NCI-H446 treated with DMSO at 0.1 percent for 48 hours (cell line): ENCODE measurements around the gene TTC23.
A peak's percentile ranks its signal among the peaks of the same experiment; 100 is the strongest.
"Not testable (repeated sequence)": the region's sequence is repeated elsewhere in the genome, so short reads cannot be mapped to it uniquely, and the experiment has no call there.

Source experiments
- DNase-seq: peaks from one replicate; lab custom pipeline; 2025; lab: John Stamatoyannopoulos, UW

The TTC23 gene

DNA sequence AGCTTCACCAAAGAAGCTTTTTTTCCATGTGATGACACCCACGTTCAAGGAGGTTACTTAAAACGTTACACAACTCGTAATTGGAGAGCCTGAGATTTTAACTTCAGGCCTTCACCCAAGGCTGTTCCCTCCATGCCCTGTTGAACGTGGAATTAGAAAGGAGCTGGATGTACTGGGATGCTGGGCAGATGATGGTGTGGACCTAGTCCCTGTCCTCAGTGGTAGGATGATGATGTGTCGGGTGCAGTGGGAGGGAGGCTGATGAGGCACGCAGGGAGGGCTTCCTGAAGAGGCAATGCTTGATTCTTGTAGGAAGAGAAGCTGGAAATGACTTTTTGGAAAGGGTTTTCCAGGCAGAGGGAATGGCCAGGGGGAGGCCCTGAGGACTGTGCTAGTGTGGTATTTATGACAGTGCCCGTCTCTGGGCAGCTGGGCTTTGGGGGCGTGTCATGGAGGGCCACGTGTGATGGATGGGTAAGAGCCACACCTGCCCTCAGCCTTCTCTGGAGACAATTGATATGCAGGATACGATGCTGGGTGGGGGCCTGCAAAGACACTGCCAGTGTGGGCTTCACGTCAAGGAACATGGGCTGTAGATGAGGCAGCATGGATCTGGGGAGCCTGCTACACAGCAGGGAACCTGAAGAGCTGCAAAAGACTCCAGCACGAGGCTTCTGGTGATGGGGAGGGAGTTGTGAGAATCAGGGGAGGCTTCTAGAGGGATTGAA lies 129.2 kb downstream of the TTC23 start:
- DNase-seq, result no peak

DNA sequence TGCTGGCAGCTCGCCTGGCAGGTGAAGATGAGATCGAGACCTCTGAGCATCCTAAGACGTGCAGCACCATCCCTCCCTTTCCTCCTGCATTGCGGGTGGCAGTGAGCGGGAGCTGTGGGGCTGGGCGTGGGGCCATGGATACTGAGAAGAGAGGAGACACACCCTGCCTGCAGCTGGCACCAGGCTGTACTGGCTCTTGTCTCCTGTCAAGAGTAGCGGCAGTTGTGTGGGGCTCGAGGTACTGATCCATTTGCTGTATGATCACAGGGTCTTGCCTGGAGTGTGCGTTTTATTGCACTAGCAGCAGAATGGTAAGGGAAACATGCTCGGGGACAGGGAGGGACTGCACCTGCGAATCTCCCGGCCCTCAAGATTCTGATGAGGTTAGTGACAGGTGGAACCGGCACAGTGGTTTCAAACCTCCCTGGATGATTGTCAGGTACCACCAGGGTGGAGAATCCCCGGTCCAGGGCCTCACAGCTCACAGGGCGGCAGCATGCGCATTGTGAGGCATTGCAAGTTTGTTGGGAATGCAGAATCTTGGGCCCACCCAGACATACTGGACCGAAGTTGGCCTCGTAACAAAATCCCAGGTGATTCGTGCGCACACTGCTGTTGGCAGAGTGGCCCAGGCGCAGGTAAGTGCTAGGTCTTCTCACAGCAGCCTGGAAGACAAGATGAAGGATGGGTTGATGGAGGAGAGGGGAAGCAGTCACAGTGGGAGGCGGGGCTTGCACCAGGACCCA lies 130.4 kb downstream of the TTC23 start:
- DNase-seq, result no peak

DNA sequence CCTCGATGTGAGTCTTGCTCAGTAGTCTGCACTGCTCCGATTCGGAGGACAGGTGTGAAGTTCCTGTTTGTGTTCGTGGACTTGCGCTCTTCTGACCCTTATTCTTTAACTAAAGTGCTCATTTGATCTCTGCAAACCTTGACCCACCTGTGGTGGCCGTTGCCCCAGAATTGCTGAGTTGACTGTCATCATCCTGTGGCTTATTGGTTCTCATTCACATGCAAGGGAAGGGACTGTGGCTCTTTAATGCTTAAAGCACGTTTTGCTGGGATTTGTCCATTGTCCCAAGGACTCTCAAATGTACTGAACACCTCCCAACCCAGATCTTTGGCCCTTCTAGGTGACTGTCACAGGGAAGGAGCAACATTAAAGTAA lies 131.1 kb downstream of the TTC23 start:
- DNase-seq, result no peak

DNA sequence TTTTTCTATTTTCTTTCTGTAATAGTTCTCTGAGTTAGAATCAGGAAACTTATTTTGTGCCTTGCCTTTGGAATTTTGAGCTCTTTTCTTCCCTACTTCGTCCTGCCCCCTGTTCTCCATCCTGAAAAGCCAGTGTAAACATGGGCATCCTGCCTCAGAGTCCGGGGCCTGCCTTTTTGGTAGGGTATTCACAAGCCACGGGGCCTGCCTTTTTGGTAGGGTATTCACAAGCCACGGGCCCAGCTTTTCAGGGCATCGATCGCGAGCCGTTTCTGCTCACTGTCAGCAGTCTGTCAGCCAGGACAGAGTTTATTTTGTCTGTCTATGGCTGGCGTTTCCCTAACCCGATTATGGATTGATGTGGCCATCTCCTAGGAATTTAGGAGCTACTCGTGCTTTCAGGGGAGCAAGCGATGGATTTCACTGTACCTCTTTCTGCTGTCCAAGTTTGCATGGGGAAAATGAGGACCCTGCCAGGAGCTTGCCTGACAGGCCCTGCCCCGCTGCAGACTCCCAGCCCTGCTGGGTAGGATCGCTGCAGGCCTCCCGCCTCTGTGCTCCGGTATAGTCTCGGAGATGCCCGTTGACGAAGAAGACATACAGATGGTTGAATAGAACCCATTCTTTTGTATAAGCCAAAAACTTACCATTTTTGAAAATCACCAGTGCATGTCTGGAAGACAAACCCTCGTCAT lies 131.7 kb downstream of the TTC23 start:
- DNase-seq, result no peak

DNA sequence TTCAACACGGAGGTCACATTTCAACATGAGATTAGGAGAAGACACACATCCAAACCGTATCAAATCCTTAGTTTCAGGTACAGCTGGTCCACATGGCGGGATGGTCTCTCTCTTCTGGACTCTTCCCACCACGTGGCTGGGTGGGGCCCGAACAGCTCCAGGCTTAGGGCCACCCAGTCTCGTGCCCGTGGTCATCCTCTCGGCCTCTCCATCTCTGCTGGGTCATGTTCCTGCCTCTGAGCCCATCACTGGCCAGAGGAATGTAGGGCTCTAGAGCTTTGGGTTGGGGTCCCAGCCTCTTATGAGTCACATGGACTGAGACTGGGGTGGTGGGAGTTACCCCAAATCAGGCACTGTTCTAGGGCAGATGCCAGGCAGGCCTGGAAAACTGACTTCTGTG lies 132.3 kb downstream of the TTC23 start:
- no peak for DNase-seq

DNA sequence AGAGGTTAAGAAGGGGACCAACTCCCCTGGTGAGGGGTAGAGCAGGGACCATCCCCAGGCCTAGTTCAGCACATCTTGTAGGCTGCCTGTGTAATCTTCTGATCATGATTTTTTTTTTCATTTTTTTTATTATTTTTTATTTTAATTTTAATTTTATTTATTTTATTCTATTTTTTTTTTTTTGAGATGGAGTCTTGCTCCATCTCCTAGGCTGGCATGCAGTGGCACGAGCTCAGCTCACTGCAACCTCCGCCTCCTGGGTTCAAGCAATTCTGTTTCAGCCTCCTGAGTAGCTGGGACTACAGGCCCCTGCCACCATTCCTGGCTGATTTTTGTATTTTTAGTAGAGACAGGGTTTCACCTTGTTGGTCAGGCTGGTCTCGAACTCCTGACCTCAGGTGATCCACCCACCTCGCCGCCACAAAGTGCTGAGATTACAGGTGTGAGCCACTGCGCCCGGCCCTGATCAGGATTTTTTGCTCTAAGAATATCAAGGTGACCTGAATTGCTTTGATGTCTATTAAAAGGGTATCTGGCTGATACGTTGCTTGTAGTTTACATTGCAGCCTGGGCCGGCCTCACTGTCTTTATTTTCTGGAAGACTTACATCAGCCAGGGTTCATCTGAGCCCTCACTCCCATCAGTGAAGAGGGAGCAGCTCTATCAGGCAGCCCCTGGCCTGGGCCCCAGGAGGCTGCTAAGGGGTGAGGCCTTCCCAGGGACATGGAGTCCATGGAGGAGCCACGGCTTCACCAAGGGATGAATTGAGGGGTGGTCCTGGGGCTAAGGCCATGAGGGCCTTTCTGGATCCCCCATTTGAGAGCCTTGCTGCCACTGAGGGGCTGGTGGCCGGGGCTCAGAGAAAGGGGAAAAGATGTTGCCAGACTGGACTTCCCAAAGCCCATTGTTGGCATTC lies 133.8 kb downstream of the TTC23 start:
- no peak for DNase-seq

DNA sequence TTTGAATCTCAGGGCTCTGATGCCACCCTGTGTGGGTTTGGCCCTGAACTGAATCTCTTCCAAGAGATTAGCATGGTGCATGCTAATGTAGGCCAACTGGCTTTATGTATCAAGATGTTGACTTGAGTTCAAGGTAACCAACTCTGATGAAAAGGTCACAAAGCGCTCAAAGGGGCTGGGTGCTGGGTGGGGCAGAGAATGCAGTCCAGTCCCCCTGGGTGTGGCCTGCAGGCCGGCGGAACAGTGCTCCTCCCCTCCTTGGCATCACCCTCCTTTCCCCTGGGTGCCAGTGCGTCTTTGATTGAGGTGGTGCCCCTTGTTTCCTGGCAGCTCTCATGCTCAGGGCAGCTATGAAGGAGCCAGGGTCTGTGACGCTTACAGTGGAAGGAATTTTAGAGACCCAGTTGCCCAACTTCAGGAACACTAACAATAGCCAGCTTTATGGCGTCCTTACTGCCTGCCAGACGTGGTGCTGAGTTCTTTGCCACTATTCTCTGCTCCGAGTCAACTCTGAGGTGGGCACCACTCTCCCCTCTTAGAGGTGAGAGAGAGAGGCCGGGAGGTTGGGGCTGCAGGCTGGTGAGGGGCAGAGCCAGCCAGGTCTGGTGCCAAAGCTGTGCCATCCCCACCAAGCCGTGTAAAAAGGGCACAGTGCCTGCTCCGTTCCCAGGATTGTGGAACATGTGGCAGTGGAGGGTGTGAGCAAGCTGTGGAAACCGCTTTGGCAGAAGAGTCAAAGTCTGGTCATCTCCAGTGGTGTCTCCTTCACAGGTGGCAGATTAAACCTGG lies 134.7 kb downstream of the TTC23 start:
- no peak for DNase-seq

DNA sequence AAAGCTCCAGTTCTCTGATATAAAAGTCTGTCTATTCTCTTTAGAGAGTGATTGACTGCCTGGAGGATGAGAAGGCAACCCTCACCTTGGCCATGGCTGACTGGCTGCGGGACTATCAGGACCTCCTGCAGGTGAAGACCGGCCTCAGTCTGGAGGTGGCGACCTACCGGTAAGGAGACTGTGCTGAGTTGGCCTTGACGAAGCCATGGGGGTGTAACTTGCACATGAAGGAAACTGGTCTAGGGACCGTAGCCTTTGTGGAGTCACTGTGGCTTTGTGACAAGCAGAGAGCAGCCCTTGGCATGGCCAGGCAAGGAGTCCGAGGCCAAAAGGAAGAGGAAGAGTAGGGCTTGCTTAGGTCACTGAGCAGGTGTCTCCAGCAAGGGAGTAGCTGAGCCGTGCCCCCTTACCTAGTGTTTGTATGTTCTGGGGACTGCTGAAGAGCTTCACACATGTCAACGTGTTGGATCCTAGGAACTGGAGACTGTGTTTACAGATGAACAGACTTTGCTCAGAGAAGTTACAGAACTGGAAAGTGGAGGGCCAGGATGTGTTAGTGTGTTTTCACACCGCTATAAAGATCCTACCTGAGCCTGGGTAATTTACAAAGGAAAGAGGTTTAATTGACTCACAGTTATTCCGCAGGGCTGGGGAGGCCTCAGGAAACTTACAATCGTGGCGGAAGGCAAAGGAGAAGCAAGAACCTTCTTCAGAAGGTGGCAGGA lies 135.7 kb downstream of the TTC23 start:
- DNase-seq, result no peak

DNA sequence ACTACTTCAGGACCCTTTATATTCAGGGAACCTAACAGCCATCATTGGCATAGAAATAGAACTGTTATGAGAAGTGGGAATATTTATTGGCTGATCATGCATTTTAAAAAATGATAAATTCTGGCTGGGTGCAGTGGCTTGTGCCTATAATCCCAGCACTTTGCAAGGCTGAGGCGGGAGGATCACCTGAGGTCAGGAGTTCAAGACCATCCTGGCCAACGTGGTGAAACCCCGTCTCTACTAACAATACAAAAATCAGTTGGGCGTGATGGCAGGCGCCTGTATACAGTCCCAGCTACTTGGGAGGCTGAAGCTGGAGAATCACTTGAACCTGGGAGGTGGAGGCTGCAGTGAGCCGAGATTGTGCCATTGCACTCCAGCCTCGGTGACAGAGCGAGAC lies 137.7 kb downstream of the TTC23 start:
- not testable (repeated sequence) for DNase-seq

DNA sequence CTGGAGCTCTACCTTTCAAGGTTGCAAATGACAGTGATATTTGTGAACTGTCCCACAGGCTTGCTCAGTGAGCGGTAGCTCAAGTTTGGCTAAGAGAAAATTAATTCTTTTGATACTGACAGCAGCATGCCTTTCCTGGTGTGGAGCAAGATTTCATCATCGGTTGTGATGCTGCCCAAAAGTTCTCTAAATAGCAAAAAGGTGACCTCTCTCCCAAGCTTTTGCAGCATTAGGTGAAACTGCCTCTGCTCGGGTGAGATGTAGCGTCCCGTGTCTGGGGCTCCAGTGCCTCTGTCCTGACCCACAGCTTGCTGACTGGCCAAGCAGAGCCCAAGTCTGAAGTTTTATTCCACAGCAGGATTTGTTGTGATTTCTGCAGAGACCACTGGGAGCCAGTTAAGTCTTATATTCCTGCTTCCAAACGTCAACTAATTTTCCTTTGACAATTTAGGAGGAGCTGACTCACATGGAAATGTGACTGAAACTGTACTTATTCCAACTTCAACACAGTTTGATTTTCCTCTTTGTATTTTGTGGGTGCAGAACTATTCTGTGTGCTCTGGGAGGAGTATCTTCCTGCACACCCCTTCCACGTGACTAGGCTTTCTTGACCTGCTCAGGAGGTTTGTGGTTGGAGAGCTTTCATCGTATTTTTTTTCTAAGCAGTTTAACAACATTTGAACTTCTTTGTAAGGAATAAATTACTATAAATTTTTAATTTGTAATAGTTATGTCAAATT lies 138.6 kb downstream of the TTC23 start:
- DNase-seq, result no peak

DNA sequence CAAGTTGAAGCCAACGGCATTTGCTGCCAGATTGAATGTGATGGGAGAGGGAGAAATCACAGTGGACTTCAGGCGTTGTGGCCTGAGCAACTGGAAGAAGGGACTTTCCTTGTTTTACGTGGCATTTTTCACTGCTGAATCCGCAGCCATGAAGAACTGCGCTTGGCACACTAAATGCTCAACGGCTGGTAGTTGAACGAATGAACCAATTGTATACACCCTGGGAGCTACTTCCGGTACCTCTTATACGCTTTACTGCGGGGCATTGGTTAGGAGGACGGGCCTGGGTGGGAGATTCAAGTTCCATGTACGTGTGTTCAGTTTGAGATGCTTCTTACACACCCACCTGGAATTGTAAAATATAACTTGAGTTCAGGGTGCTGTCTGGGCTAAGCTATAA lies 139.3 kb downstream of the TTC23 start:
- DNase-seq, result no peak

DNA sequence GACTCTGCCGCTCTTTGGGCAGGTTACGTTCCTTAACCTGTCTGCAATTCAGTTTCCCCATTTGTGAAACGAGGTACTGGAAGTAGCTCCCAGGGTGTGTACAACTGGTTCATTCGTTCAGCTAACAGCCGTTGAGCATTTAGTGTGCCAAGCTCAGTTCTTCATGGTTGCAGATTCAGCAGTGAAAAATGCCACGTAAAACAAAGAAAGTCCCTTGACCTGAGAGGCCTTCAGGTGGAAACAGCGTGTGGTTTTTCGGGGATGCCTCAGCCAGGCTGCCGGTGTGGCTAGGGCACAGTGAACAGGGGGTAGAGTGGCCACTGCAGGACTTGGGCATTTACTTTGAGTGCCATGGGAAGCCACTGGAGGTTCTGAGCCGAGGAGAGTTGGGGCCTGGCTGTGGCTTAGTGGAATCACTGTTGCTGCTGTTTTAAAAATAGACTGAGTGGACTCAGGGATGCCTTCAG lies 139.8 kb downstream of the TTC23 start:
- no peak for DNase-seq

DNA sequence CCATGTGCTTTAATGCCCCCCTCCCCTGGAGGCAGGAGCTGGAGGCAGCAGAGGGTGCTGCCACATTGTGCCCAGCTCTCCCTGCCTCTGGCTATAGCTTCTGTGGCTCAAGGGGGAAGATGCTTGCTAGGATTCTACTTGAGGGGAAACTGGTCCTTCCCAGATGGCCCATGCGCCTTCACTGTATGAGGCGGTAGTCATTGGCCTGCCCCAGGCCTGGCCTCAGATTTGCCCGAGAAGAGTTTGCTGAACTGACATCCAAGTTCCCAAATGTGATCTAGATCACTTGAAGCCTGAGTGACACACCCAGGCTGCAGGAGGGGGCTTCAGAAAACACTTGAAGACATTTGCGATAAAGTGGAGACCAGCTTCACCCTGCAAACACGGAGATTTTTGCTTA lies 140.4 kb downstream of the TTC23 start:
- DNase-seq, result no peak

DNA sequence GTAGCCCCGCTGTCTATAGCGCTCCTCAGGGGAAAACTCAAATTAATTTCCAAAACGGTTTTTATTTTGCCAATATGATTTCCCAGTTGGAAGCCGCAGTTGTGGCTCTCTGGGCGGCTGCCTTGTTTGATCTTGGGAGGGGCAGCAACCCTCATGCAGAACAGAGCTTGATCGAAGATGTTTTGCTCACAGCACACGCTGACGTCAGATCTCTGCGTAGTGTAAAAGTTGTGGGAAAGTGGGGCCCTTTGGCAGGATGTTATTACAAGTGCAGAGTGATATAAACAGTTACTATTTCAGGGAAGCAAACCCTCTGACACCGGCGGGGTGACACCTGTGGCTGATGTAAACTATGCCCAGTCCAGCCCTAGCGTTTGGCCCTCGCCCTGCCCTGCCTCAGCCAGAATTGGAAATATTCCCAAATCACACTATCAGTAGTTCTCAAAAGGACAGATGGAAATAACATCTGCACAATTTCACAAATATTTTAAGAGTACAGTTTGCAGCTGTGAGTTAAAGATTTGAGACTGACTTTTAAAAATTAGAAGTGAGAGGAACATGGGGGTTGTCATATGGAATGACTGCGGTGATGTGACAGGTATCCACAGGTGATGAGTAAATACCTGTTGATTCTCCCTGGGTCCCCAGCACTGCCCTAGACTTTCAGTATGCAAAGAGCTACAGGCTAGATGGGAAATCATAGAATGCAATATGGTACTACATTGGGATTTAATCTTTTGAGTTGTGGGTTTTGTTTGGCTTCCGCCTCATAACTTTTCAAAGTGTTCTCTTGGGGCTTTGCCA lies 142.8 kb downstream of the TTC23 start:
- no peak for DNase-seq

DNA sequence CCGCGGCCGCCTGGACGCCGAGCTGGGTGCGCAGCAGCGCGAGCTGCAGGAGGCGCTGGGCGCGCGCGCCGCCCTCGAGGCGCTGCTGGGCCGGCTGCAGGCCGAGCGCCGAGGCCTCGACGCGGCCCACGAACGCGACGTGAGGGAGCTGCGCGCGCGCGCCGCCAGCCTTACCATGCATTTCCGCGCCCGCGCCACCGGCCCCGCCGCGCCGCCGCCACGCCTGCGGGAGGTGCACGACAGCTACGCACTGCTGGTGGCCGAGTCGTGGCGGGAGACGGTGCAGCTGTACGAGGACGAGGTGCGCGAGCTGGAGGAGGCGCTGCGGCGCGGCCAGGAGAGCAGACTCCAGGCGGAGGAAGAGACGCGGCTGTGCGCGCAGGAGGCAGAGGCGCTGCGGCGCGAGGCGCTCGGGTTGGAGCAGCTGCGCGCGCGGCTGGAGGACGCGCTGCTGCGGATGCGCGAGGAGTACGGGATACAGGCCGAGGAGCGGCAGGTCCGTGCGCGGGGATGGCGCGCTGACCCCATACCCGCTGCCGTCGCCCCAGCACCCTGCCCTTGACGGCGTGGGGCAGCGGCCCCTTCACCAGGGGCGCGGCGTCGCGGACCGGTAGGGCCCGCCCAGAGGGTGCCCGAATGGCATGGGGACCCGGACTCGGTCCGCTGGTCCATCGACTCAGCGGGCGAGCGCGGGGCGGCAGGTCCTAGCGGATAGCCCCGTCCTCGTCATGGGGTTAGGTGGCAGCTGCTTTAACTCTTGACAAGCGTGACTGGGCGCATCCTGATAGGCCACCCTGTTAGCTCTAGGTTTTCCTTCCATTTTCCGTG lies 143.7 kb downstream of the TTC23 start:
- no peak for DNase-seq

DNA sequence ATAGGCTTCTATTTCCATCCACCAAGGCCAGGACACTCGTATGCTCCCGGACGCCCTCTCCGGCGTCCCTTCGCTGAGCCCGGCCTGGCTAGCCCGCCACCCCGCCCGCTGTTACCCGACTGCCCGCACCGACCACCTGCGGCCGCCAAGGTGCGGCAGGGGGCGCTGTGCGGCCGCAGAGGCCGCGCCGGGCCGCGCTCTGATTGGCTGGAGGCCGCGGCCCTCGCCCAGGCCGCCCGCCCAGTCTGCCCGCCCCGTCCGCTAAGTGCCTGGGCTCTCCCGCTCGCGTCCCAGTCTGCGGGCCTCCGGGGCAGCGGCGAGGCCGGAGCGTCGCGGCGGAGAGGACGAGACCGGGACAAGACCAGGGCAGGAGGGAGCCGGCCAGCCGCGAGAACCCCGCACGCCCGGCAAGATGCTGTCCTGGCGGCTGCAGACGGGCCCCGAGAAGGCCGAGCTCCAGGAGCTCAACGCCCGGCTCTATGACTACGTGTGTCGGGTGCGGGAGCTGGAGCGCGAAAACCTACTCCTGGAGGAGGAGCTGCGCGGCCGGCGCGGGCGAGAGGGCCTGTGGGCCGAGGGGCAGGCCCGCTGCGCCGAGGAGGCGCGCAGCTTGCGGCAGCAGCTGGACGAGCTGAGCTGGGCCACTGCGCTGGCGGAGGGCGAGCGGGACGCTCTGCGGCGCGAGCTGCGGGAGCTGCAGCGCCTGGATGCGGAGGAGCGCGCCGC lies 144.4 kb downstream of the TTC23 start, which contains the start of gene SYNM:
TSS of gene SYNM (plus strand) at position 293 of the 726 bp plus-strand sequence. CDS start at position 413, 120 bp downstream.
- peak; percentile 37 for DNase-seq

DNA sequence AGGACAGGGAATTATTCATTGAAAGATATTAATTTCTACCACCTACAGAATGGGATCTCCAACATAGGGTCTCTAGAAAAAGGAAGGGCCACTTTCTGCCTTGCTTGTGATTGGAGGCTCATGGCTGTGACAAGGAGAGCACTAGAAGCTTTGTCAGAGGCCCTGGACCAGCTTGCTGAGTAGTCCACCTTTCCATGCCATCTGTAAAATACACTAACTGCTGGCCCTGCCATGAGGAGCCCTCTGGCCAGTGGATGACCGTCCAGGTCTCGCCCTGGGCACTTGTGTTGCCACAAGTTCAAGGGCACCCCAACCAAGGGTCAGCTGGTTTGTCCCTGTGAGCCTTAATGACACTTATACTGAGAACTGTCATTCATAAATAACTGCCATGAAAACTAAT lies 146.1 kb downstream of the TTC23 start:
- DNase-seq, result no peak
